Naive B cell (primary cell): Measurements from ENCODE around the gene HECTD4. TPM values are rescaled to one million over a fixed set of nuclear protein-coding genes. Genes with fewer than 3 reads are reported as not detected.
A peak's percentile ranks its signal among the peaks of the same experiment; 100 is the strongest.

Source experiments
- ATAC-seq, 2 donors: fragments of 150-1000 bp; cut with Tn5 transposase; 2 replicates each; pipeline ENCODE4 v1.10.0; 2021; ENCODE audit warnings: low read depth in 2 of 2, mild to moderate bottlenecking in 2 of 2, moderate library complexity in 2 of 2
- DNase-seq: peaks from one replicate; pipeline ENCODE4 v3.0.0; 2022
- H3K27ac Mint-ChIP-seq, 6 donors: one replicate each; pipeline ENCODE4 v1.8.0; 2020 to 2022; ENCODE audit warnings: mild to moderate bottlenecking in 6 of 6, mixed read lengths in 6 of 6, moderate library complexity in 5 of 6, inconsistent platforms in 2 of 6
- H3K27me3 Mint-ChIP-seq, 3 donors: one replicate each; pipeline ENCODE4 v1.8.0; 2021 to 2022; ENCODE audit warnings: mixed read lengths in 3 of 3, mild to moderate bottlenecking in 1 of 3
- H3K36me3 Mint-ChIP-seq, 2 donors: one replicate each; pipeline ENCODE4 v1.8.0; 2020 to 2022; ENCODE audit warnings: mixed read lengths in 2 of 2, inconsistent platforms in 1 of 2, mild to moderate bottlenecking in 1 of 2
- H3K4me1 Mint-ChIP-seq, 3 donors: one replicate each; pipeline ENCODE4 v1.8.0; 2020 to 2022; ENCODE audit warnings: mixed read lengths in 3 of 3, inconsistent platforms in 1 of 3, mild to moderate bottlenecking in 1 of 3, moderate library complexity in 1 of 3
- H3K4me3 Mint-ChIP-seq, 8 donors: one replicate each; pipeline ENCODE4 v1.8.0; 2020 to 2022; ENCODE audit warnings: mild to moderate bottlenecking in 8 of 8, mixed read lengths in 8 of 8, moderate library complexity in 8 of 8, inconsistent platforms in 2 of 8
- H3K9me3 Mint-ChIP-seq, 7 donors: one replicate each; pipeline ENCODE4 v1.8.0; 2020 to 2022; ENCODE audit warnings: mixed read lengths in 7 of 7, mild to moderate bottlenecking in 5 of 7, inconsistent platforms in 2 of 7, moderate library complexity in 1 of 7
- polyA plus RNA-seq, 6 donors: library from polyadenylated mRNA; unstranded; fragments of 300-500 nt; fragmentation: Illumina TruSeq; gene quantifications; one replicate each; pipeline ENCODE4 v1.2.3, GENCODE V29; 2021; ENCODE audit warnings: low read depth in 6 of 6

HECTD4 gene
- polyA plus RNA-seq, 6 donors from 2014 or later, result 6.1 to 19.1 (median 8.0) TPM

GRCh38 chr12:112303004-112303403, 79.2 kb downstream of the HECTD4 start:
- peak overlapping the region in 2 of 6 donors; percentile 69 to 76 for H3K27ac Mint-ChIP-seq
- H3K27me3 Mint-ChIP-seq, result no peaks in the 10 kb centered on the region
- peaks cover 14 to 18% of the 10 kb centered on the region in 2 donors for H3K36me3 Mint-ChIP-seq
- DNase-seq (no peak), ATAC-seq (peak; percentile 35 to 52)
- H3K4me3 Mint-ChIP-seq, result no peak overlapping the region
- no peaks in the 10 kb centered on the region for H3K9me3 Mint-ChIP-seq
- H3K4me1 Mint-ChIP-seq, result peaks cover 0 to 13% (median under 1%) of the 10 kb centered on the region in 3 donors

- Mint-ChIP-seq H3K36me3 (peaks cover 4 to 7% of the 10 kb centered on the region in 2 donors), H3K4me1 (peaks cover 0 to 4% (median 0%) of the 10 kb centered on the region in 3 donors), H3K27me3 (no peaks in the 10 kb centered on the region), H3K9me3 (no peaks in the 10 kb centered on the region), H3K4me3 (no peak overlapping the region), H3K27ac (peak overlapping the region in 2 of 6 donors; percentile 44 to 87)
- no peak for ATAC-seq
- DNase-seq, result no peak
Observed at GRCh38 chr12:112299704-112300103, 82.5 kb downstream of the HECTD4 start.

- Mint-ChIP-seq H3K4me1 (peaks cover 2 to 3% (median 2%) of the 10 kb centered on the region in 3 donors), H3K27ac (no peak overlapping the region), H3K4me3 (no peak overlapping the region), H3K36me3 (peaks cover 2 to 8% of the 10 kb centered on the region in 2 donors), H3K9me3 (no peaks in the 10 kb centered on the region), H3K27me3 (no peaks in the 10 kb centered on the region)
- ATAC-seq, result no peak
- DNase-seq, result no peak
Observed at GRCh38 chr12:112297188-112297587, 85.0 kb downstream of the HECTD4 start.

GRCh38 chr12:112296183-112296582, 86.0 kb downstream of the HECTD4 start:
- no peaks in the 10 kb centered on the region for H3K9me3 Mint-ChIP-seq
- no peak for ATAC-seq
- peaks cover 2 to 8% (median 6%) of the 10 kb centered on the region in 3 donors for H3K4me1 Mint-ChIP-seq
- H3K36me3 Mint-ChIP-seq, result peaks cover 8 to 12% of the 10 kb centered on the region in 2 donors
- no peak overlapping the region for H3K4me3 Mint-ChIP-seq
- no peak for DNase-seq
- H3K27ac Mint-ChIP-seq, result no peak overlapping the region
- no peaks in the 10 kb centered on the region for H3K27me3 Mint-ChIP-seq

- Mint-ChIP-seq H3K9me3 (no peaks in the 10 kb centered on the region), H3K36me3 (peaks cover 8 to 15% of the 10 kb centered on the region in 2 donors), H3K4me3 (no peak overlapping the region), H3K27ac (peak overlapping the region in 3 of 6 donors; percentile 16 to 32 (median 27)), H3K27me3 (no peaks in the 10 kb centered on the region), H3K4me1 (peaks cover 2 to 8% (median 6%) of the 10 kb centered on the region in 3 donors)
- no peak for DNase-seq
- ATAC-seq, result no peak
Observed at GRCh38 chr12:112294793-112295192, 87.4 kb downstream of the HECTD4 start.

GRCh38 chr12:112288638-112289037, 93.6 kb downstream of the HECTD4 start:
- DNase-seq, result no peak
- Mint-ChIP-seq H3K4me3 (no peak overlapping the region), H3K9me3 (peaks cover 0 to 8% (median 2%) of the 10 kb centered on the region in 7 donors), H3K27me3 (no peaks in the 10 kb centered on the region), H3K27ac (no peak overlapping the region), H3K4me1 (peaks cover 0 to 13% (median 6%) of the 10 kb centered on the region in 3 donors), H3K36me3 (peaks cover 8 to 17% of the 10 kb centered on the region in 2 donors)
- ATAC-seq, result no peak

- peaks cover 0 to 6% (median 0%) of the 10 kb centered on the region in 3 donors for H3K4me1 Mint-ChIP-seq
- ATAC-seq, result no peak
- H3K4me3 Mint-ChIP-seq, result no peak overlapping the region
- peaks cover 0 to 8% (median 2%) of the 10 kb centered on the region in 7 donors for H3K9me3 Mint-ChIP-seq
- no peak overlapping the region for H3K27ac Mint-ChIP-seq
- no peaks in the 10 kb centered on the region for H3K27me3 Mint-ChIP-seq
- DNase-seq, result no peak
- peaks cover 0 to 11% of the 10 kb centered on the region in 2 donors for H3K36me3 Mint-ChIP-seq
Observed at GRCh38 chr12:112285600-112286401, 96.4 kb downstream of the HECTD4 start.

GRCh38 chr12:112283546-112283945, 98.7 kb downstream of the HECTD4 start:
- no peaks in the 10 kb centered on the region for H3K9me3 Mint-ChIP-seq
- peaks cover 0 to 6% (median 0%) of the 10 kb centered on the region in 3 donors for H3K4me1 Mint-ChIP-seq
- H3K36me3 Mint-ChIP-seq, result peaks cover 0 to 4% of the 10 kb centered on the region in 2 donors
- no peak for ATAC-seq
- no peak for DNase-seq
- H3K27ac Mint-ChIP-seq, result peak overlapping the region in 3 of 6 donors; percentile 7 to 81 (median 15)
- no peaks in the 10 kb centered on the region for H3K27me3 Mint-ChIP-seq
- H3K4me3 Mint-ChIP-seq, result no peak overlapping the region

GRCh38 chr12:112282920-112283319, 99.3 kb downstream of the HECTD4 start:
- Mint-ChIP-seq H3K9me3 (no peaks in the 10 kb centered on the region), H3K4me1 (peaks cover 0 to 6% (median 0%) of the 10 kb centered on the region in 3 donors), H3K36me3 (peaks cover 4 to 7% of the 10 kb centered on the region in 2 donors), H3K27ac (peak overlapping the region in 1 of 6 donors; percentile 54), H3K4me3 (no peak overlapping the region), H3K27me3 (no peaks in the 10 kb centered on the region)
- DNase-seq (no peak), ATAC-seq (no peak)

GRCh38 chr12:112275836-112276235, 106.4 kb downstream of the HECTD4 start:
- peak overlapping the region in 2 of 6 donors; percentile 8 to 44 for H3K27ac Mint-ChIP-seq
- peaks cover 0 to 4% (median 0%) of the 10 kb centered on the region in 3 donors for H3K4me1 Mint-ChIP-seq
- H3K27me3 Mint-ChIP-seq, result no peaks in the 10 kb centered on the region
- no peak for ATAC-seq
- H3K4me3 Mint-ChIP-seq, result no peak overlapping the region
- DNase-seq, result no peak
- peaks cover 12 to 16% of the 10 kb centered on the region in 2 donors for H3K36me3 Mint-ChIP-seq
- no peaks in the 10 kb centered on the region for H3K9me3 Mint-ChIP-seq

- peak overlapping the region in 1 of 6 donors; percentile 33 for H3K27ac Mint-ChIP-seq
- no peak for ATAC-seq
- no peaks in the 10 kb centered on the region for H3K9me3 Mint-ChIP-seq
- H3K27me3 Mint-ChIP-seq, result no peaks in the 10 kb centered on the region
- no peak for DNase-seq
- peaks cover 0 to 4% (median 0%) of the 10 kb centered on the region in 3 donors for H3K4me1 Mint-ChIP-seq
- peaks cover 16% of the 10 kb centered on the region in 2 donors for H3K36me3 Mint-ChIP-seq
- H3K4me3 Mint-ChIP-seq, result no peak overlapping the region
Observed at GRCh38 chr12:112275207-112275606, 107.0 kb downstream of the HECTD4 start.

GRCh38 chr12:112270673-112271072, 111.6 kb downstream of the HECTD4 start:
- H3K4me1 Mint-ChIP-seq, result no peaks in the 10 kb centered on the region
- H3K27me3 Mint-ChIP-seq, result no peaks in the 10 kb centered on the region
- H3K4me3 Mint-ChIP-seq, result no peak overlapping the region
- H3K9me3 Mint-ChIP-seq, result no peaks in the 10 kb centered on the region
- peak overlapping the region in 1 of 6 donors; percentile 92 for H3K27ac Mint-ChIP-seq
- no peak for ATAC-seq
- H3K36me3 Mint-ChIP-seq, result peaks cover 0 to 27% of the 10 kb centered on the region in 2 donors
- DNase-seq, result no peak

GRCh38 chr12:112266473-112266872, 115.8 kb downstream of the HECTD4 start:
- peaks cover 6 to 32% of the 10 kb centered on the region in 2 donors for H3K36me3 Mint-ChIP-seq
- H3K27ac Mint-ChIP-seq, result peak overlapping the region in 1 of 6 donors; percentile 19
- H3K4me3 Mint-ChIP-seq, result no peak overlapping the region
- no peak for ATAC-seq
- H3K27me3 Mint-ChIP-seq, result no peaks in the 10 kb centered on the region
- DNase-seq, result no peak
- no peaks in the 10 kb centered on the region for H3K4me1 Mint-ChIP-seq
- H3K9me3 Mint-ChIP-seq, result no peaks in the 10 kb centered on the region

- Mint-ChIP-seq H3K4me3 (no peak overlapping the region), H3K9me3 (no peaks in the 10 kb centered on the region), H3K27ac (peak overlapping the region in 3 of 6 donors; percentile 3 to 35 (median 12)), H3K27me3 (no peaks in the 10 kb centered on the region), H3K4me1 (no peaks in the 10 kb centered on the region), H3K36me3 (peaks cover 13% of the 10 kb centered on the region in 2 donors)
- ATAC-seq, result no peak
- DNase-seq, result no peak
Observed at GRCh38 chr12:112261559-112261958, 120.7 kb downstream of the HECTD4 start.
